Measurements from ENCODE around the gene CD36.

Gene CD36

DNA sequence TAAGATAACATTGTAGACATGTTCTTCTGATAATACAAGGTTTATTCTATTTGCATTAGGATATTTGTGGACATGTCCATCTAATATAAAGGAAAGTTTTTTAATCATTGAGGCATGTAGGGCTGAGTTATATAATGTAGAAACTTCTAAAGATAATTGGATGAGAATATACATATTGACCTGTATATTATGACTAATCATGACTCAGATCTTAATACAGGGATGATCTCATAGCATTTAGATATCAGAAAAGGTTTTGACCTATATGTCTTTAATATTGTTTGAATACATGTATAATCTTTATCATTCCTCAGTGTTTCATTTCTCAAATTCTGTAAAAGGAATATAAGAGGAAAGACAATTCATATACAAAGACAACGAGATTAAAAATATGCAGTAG, 39.2 kb downstream of the CD36 start:
- in situ Hi-C loops (cut with MboI; ENCODE audit: low sequenced_read_pairs, unreplicated experiment): loop anchor here (25.0 kb wide), 1 partner anchor 785 kb away; no protein-coding TSS in a partner anchor
- TF ChIP-seq, protein P1, sequence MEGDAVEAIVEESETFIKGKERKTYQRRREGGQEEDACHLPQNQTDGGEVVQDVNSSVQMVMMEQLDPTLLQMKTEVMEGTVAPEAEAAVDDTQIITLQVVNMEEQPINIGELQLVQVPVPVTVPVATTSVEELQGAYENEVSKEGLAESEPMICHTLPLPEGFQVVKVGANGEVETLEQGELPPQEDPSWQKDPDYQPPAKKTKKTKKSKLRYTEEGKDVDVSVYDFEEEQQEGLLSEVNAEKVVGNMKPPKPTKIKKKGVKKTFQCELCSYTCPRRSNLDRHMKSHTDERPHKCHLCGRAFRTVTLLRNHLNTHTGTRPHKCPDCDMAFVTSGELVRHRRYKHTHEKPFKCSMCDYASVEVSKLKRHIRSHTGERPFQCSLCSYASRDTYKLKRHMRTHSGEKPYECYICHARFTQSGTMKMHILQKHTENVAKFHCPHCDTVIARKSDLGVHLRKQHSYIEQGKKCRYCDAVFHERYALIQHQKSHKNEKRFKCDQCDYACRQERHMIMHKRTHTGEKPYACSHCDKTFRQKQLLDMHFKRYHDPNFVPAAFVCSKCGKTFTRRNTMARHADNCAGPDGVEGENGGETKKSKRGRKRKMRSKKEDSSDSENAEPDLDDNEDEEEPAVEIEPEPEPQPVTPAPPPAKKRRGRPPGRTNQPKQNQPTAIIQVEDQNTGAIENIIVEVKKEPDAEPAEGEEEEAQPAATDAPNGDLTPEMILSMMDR (IDR thresholded peaks at IDR 0.05; ENCODE audit: borderline replicate concordance, control extremely low read depth, extremely low read depth, insufficient read depth, missing control alignments): no peak
- DNase-seq (ENCODE audit: low spot score): no peak

DNA sequence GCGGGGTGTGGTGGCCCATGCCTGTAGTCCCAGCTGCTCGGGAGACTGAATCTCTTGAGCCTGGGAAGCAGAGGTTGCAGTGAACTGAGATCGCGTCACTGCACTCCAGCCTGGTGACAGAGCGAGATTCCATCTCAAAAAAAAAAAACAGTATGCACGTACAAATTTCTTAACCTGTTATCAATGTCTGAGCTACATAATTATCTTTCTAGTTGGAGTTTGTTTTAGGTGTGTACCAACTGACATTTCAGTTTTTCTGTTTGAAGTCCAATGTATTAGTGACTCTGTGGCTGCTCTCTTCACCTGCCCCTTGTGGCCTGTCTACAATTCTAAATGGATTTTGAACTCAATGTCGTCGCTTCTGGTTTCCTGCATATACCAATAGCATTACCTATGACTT, 40.3 kb downstream of the CD36 start:
- TF ChIP-seq, protein P1 (IDR thresholded peaks at IDR 0.05; ENCODE audit: borderline replicate concordance, control extremely low read depth, extremely low read depth, insufficient read depth, missing control alignments): no peak
- DNase-seq (ENCODE audit: low spot score): no peak
- in situ Hi-C loops (cut with MboI; ENCODE audit: low sequenced_read_pairs, unreplicated experiment): loop anchor here (25.0 kb wide), 1 partner anchor 784 kb away; no protein-coding TSS in a partner anchor

DNA sequence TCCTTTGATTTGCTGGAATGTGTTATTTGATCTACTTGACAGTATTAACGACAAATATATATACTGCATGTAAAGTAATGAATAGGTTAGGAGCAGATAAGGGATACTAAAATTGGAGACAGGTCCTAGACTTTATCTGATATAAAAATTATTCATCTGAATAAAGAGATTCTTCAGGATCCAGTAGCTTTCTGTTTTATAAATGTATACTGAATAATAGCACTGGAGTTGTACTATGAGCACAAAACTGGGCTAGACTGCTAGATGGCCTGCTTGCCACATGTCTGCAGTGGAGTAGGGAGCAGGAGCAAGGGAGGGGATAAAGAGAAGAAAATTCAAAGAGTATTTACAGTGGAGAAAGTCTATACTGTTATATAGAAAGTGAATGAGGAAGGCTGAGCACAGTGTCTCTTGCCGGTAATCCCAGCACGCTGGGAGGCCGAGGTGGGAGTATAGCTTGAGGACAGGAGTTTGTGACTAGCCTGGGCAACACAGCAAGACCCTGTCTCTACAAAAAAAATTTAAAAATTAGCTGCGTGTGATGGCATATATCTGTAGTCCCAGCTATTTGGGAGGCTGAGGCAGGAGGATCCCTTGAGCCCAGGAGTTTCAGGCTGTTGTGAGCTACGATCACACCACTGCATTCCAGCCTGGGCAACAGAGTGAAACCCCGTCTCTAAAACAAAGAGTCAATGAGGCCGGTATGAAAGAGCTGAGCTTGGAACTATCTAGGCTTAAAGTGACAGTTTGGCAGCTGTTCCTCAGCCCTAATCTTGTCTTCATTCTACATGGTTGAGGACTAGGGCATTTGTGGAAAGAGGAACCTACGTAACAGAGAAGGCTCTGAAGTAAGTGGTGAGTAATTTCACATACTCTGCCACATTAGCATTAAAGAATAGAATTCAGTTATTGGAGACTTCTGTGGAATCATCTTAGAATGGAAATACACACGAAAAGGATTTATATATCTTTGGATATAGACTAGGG, 41.8 kb downstream of the CD36 start:
- TF ChIP-seq, protein P1 (IDR thresholded peaks at IDR 0.05; ENCODE audit: borderline replicate concordance, control extremely low read depth, extremely low read depth, insufficient read depth, missing control alignments): no peak
- no peak for DNase-seq (ENCODE audit: low spot score)
- in situ Hi-C loops (cut with MboI; ENCODE audit: low sequenced_read_pairs, unreplicated experiment): loop anchor here (25.0 kb wide), 1 partner anchor 782 kb away; no protein-coding TSS in a partner anchor

DNA sequence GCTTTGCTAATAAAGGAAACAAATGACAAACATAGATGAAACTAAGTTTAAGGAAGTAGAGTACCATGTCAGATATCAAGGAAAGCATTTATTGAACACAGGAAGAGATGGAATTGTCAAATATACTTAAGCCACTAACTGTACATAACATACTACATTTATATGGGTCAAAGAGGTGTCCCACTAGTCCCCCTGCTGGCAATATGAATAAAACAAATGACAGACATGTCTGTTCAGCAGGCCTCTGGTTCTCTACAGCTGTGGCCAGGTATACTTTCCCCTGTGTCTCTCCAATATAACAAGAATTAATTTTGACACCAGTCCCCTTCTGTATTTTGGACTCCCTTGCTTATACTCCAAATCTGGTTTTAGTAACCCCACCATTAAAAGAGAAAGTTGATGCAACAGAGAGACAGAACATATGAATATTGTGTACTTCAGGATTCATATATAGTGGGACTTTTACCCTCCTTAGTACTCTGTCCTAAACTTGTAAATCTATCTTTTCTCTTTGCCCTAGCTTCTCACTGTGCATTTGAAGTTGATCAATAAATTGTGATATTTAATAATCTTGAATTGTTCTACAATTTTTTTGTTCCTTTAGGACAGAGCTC, 42.9 kb downstream of the CD36 start:
- TF ChIP-seq, protein P1 (IDR thresholded peaks at IDR 0.05; ENCODE audit: borderline replicate concordance, control extremely low read depth, extremely low read depth, insufficient read depth, missing control alignments): no peak
- in situ Hi-C loops (cut with MboI; ENCODE audit: low sequenced_read_pairs, unreplicated experiment): loop anchor here (25.0 kb wide), 1 partner anchor 781 kb away; no protein-coding TSS in a partner anchor
- DNase-seq (ENCODE audit: low spot score): no peak

DNA sequence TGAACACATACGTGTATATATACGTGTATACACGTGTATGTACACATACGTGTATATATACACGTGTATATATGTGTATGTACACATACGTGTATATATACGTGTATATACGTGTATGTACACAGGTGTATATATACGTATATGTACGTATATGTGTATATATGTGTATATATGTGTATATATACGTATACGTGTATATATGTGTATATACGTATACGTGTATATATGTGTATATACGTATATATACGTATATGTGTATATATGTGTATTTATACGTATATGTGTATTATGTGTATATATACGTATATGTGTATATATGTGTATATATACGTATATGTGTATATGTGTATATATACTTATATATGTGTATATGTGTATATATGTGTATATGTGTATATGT, 44.3 kb downstream of the CD36 start:
- TF ChIP-seq, protein P1 (IDR thresholded peaks at IDR 0.05; ENCODE audit: borderline replicate concordance, control extremely low read depth, extremely low read depth, insufficient read depth, missing control alignments): no peak
- in situ Hi-C loops (cut with MboI; ENCODE audit: low sequenced_read_pairs, unreplicated experiment): loop anchor here (25.0 kb wide), 1 partner anchor 780 kb away; no protein-coding TSS in a partner anchor
- no peak for DNase-seq (ENCODE audit: low spot score)

DNA sequence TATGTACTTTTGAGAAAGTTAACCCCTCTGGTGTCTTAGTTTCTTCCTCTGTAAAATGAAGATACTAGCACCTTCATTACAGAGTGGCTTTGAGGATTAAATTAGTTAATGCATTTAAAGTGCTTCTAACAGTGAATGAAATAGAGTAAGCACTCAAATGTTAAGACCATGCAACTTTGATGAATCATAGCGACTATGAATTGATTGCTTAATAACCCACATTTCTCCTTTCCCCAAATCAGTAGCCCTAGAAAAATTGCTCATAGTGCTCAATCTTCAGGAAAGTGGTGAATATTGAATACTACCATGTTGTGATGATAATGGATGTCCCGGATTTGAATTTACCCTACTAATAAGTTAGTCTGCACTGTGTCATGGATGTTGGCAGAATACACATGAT, 48.1 kb downstream of the CD36 start:
- no peak for DNase-seq (ENCODE audit: low spot score)
- in situ Hi-C loops (cut with MboI; ENCODE audit: low sequenced_read_pairs, unreplicated experiment): loop anchor here (25.0 kb wide), 1 partner anchor 776 kb away; no protein-coding TSS in a partner anchor
- TF ChIP-seq, protein P1 (IDR thresholded peaks at IDR 0.05; ENCODE audit: borderline replicate concordance, control extremely low read depth, extremely low read depth, insufficient read depth, missing control alignments): no peak

Data from GM13976 (cell line).